HFFc6 (cell line): ENCODE data around the gene DNM1. TPM values are rescaled to one million over a fixed set of nuclear protein-coding genes. Genes with fewer than 3 reads are reported as not detected.

Source experiments
- DNase-seq: peaks from one replicate; pipeline ENCODE4 v3.0.0-alpha.2; 2018
- H3K27ac Mint-ChIP-seq: 2 replicates; pipeline ENCODE4 v1.8.0; 2020; ENCODE audit warnings: mild to moderate bottlenecking, mixed read lengths
- H3K27me3 Mint-ChIP-seq: 2 replicates; pipeline ENCODE4 v1.8.0; 2021; ENCODE audit warnings: mild to moderate bottlenecking, moderate library complexity, mixed read lengths; ENCODE audit not compliant: insufficient read depth
- H3K36me3 Mint-ChIP-seq: 2 replicates; pipeline ENCODE4 v1.8.0; 2021; ENCODE audit warnings: low read depth, mixed read lengths
- H3K4me1 Mint-ChIP-seq: 2 replicates; pipeline ENCODE4 v1.8.0; 2020; ENCODE audit warnings: low read depth, mixed read lengths
- H3K4me3 Mint-ChIP-seq: 2 replicates; pipeline ENCODE4 v1.8.0; 2020; ENCODE audit warnings: mild to moderate bottlenecking, moderate library complexity, mixed read lengths
- H3K9me3 Mint-ChIP-seq: 2 replicates; pipeline ENCODE4 v1.8.0; 2020; ENCODE audit warnings: mild to moderate bottlenecking, mixed read lengths
- total RNA-seq, 6 experiments: library from RNA; stranded (reverse); fragmentation: NEBNext Ultra II Directional; extraction: Animal tissue kit (Norgen Biotek cat#: 25700); gene quantifications; 2 replicates in 1 of 6; 3 replicates in 5 of 6; pipeline ENCODE4 v1.2.3, GENCODE V29; 2021
- TF ChIP-seq, protein P1 (sequence below): fragments of 200-600 bp; sonication (generic); IDR thresholded peaks from 2 replicates; pipeline ENCODE4 v1.5.0; 2021; ENCODE audit warnings: antibody characterized with exemption, mild to moderate bottlenecking

The DNM1 gene
- total RNA-seq, 6 experiments from 2014 or later = 17.4 to 38.2 (median 32.7) TPM

DNA sequence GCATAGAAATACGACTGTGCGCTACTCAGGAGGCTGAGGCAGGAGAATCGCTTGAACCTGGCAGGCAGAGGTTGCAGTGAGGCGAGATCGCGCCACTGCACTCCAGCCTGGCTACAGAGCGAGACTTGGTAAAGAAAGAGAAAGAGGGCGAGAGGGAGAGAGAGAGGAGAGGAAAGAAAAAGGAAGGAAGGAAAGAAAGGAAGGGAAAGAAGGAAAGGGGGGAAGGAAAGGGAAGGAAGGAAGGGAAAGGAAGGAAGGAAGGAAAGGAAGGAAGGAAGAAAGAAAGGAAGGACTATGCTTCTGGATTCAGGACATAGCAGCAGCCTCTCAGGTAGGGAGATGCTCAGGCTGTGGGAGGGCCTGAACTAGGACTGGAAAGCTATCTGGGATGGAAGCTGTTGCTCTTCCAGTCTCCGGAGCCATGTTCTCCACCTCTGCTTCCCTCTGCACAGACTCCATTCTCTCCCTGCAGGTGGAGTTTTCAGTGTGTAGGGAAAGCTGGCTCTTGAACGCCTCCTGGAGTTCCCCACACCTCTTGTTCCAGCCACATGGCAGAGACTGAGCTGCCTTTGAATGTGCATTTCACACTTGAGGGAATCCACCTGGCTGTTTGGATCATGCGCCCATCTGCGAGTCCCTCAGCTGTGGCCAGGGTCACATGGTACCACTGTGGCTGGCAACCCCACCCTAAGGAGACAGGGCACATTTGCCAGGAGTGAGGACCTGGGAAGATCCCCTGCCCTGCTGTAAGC lies 82.0 kb downstream of the DNM1 start:
- no peaks in the 10 kb centered on the region for H3K9me3 Mint-ChIP-seq
- H3K4me3 Mint-ChIP-seq = no peak overlapping the region
- peaks cover 2% of the 10 kb centered on the region for H3K27me3 Mint-ChIP-seq
- peaks cover 5% of the 10 kb centered on the region; the same call in 1 of the 2 replicates for H3K4me1 Mint-ChIP-seq
- peaks cover 20% of the 10 kb centered on the region for H3K36me3 Mint-ChIP-seq
- no peak overlapping the region for H3K27ac Mint-ChIP-seq
- no peak for DNase-seq
- TF ChIP-seq, protein P1, sequence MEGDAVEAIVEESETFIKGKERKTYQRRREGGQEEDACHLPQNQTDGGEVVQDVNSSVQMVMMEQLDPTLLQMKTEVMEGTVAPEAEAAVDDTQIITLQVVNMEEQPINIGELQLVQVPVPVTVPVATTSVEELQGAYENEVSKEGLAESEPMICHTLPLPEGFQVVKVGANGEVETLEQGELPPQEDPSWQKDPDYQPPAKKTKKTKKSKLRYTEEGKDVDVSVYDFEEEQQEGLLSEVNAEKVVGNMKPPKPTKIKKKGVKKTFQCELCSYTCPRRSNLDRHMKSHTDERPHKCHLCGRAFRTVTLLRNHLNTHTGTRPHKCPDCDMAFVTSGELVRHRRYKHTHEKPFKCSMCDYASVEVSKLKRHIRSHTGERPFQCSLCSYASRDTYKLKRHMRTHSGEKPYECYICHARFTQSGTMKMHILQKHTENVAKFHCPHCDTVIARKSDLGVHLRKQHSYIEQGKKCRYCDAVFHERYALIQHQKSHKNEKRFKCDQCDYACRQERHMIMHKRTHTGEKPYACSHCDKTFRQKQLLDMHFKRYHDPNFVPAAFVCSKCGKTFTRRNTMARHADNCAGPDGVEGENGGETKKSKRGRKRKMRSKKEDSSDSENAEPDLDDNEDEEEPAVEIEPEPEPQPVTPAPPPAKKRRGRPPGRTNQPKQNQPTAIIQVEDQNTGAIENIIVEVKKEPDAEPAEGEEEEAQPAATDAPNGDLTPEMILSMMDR = no peak

DNA sequence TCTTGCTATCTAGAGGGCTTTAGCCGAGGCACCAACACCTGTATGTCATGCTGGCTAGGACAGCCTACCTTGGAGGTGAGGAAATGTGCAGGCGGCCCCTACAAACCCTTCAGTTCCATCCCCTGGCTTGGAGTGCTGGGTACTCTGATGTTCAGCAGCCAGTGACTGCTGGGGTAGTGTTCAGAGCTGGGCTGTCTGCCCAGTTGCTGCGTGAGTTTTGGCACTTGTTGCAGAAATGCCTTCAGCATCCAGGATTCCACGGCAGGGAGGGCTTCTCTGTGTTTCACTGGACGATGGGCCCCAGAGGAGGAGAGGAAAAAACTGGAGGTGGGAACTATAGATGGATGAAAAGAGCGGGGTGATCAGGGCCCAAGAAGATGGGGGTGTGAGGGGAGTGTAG lies 83.3 kb downstream of the DNM1 start:
- Mint-ChIP-seq H3K27me3 (no peaks in the 10 kb centered on the region; the same call in 1 of the 2 replicates), H3K9me3 (no peaks in the 10 kb centered on the region), H3K4me3 (no peak overlapping the region), H3K4me1 (peaks cover 5% of the 10 kb centered on the region; the same call in 1 of the 2 replicates), H3K27ac (no peak overlapping the region), H3K36me3 (peaks cover 16% of the 10 kb centered on the region; the same call in 1 of the 2 replicates)
- no peak for DNase-seq
- TF ChIP-seq, protein P1 = no peak

GRCh38 chr9:128288273-128289004 lies 85.3 kb downstream of the DNM1 start:
- no peaks in the 10 kb centered on the region for H3K4me1 Mint-ChIP-seq
- peaks cover 15% of the 10 kb centered on the region; the same call in 1 of the 2 replicates for H3K36me3 Mint-ChIP-seq
- H3K27me3 Mint-ChIP-seq = no peaks in the 10 kb centered on the region; the same call in 1 of the 2 replicates
- H3K27ac Mint-ChIP-seq = no peak overlapping the region
- H3K9me3 Mint-ChIP-seq = no peaks in the 10 kb centered on the region
- no peak overlapping the region for H3K4me3 Mint-ChIP-seq
- TF ChIP-seq, protein P1 = no peak
- no peak for DNase-seq

GRCh38 chr9:128292009-128292408 lies 88.8 kb downstream of the DNM1 start:
- H3K4me1 Mint-ChIP-seq = peaks cover 19% of the 10 kb centered on the region
- H3K27ac Mint-ChIP-seq = no peak overlapping the region
- TF ChIP-seq, protein P1 = no peak
- H3K36me3 Mint-ChIP-seq = peaks cover 10% of the 10 kb centered on the region; the same call in 1 of the 2 replicates
- H3K9me3 Mint-ChIP-seq = no peaks in the 10 kb centered on the region
- H3K27me3 Mint-ChIP-seq = peaks cover 1% of the 10 kb centered on the region; the same call in 1 of the 2 replicates
- no peak overlapping the region for H3K4me3 Mint-ChIP-seq
- DNase-seq = no peak

- Mint-ChIP-seq H3K36me3 (peaks cover 6% of the 10 kb centered on the region; the same call in 1 of the 2 replicates), H3K4me3 (no peak overlapping the region), H3K4me1 (peaks cover 19% of the 10 kb centered on the region), H3K9me3 (no peaks in the 10 kb centered on the region), H3K27me3 (peaks cover 1% of the 10 kb centered on the region; the same call in 1 of the 2 replicates), H3K27ac (no peak overlapping the region)
- TF ChIP-seq, protein P1 = no peak
- DNase-seq = no peak
These were observed 89.9 kb downstream of the DNM1 start for GRCh38 chr9:128293091-128293490.
